ENCODE measurements around the gene TMOD2. TPM values are rescaled to one million over a fixed set of nuclear protein-coding genes. Genes with fewer than 3 reads are reported as not detected.

Gene TMOD2
- total RNA-seq, 1 experiment from 2014 or later: 3.0 TPM

DNA sequence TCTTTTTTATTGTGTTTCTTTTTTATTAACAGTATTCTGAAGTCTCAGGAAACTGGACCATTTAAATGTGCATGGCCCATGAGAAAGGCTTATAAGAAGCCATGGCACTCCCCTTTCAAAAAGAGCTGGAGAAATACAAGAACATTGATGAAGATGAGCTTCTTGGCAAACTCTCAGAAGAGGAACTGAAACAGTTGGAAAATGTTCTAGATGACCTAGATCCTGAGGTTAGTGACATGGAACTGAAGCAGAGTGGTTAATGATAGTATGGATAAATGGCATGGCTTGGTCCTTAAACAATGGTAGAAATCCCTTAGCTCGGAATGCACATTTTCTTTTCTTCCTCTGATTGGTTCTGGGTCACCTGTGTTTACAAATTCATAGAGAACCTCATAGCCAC is 14.9 kb downstream of the TMOD2 start:
- Histone ChIP-seq H2BK15ac (ENCODE audit: low read depth, low read length) (no peak overlapping the region), H3K23me2 (ENCODE audit: insufficient read length, low read depth, low read length, poor library complexity, severe bottlenecking) (no peaks in the 10 kb centered on the region), H3T11ph (ENCODE audit: low read length) (no peak overlapping the region), H2BK5ac (ENCODE audit: insufficient read length, low read length) (no peak overlapping the region), H3K56ac (ENCODE audit: insufficient read length, low read depth, low read length) (no peak overlapping the region), H3K79me2 (ENCODE audit: insufficient read depth, low read length) (no peaks in the 10 kb centered on the region), H3K14ac (ENCODE audit: insufficient read depth, low read length) (no peak overlapping the region), H2BK20ac (ENCODE audit: low read depth, low read length, poor library complexity, severe bottlenecking) (no peak overlapping the region), H3K27me3 (ENCODE audit: insufficient read depth, low read length) (no peaks in the 10 kb centered on the region), H3K4me1 (ENCODE audit: insufficient read depth, low read length) (no peaks in the 10 kb centered on the region), H3K9me3 (ENCODE audit: control insufficient read depth, low read depth, low read length) (no peaks in the 10 kb centered on the region), H3K27ac (ENCODE audit: insufficient read length, low read depth, low read length) (no peak overlapping the region), H4K91ac (ENCODE audit: insufficient read length, low read depth, low read length) (no peak overlapping the region), H3K23ac (ENCODE audit: insufficient read length, low read depth, low read length) (no peak overlapping the region), H2AK5ac (ENCODE audit: insufficient read length, low read length) (no peak overlapping the region), H4K8ac (replicated peaks; ENCODE audit: insufficient read length, low read depth, low read length) (no peak overlapping the region), H3K4ac (ENCODE audit: low read depth, low read length) (no peak overlapping the region), H2BK120ac (ENCODE audit: low read depth, low read length, poor library complexity, severe bottlenecking) (no peak overlapping the region), H3K79me1 (ENCODE audit: insufficient read depth, low read depth, low read length, poor library complexity, severe bottlenecking) (no peaks in the 10 kb centered on the region), H3K18ac (ENCODE audit: insufficient read length, low read depth, low read length) (no peak overlapping the region), H4K20me1 (ENCODE audit: control insufficient read depth, insufficient read depth, insufficient read length) (no peaks in the 10 kb centered on the region), H2AFZ (ENCODE audit: low read length) (no peak overlapping the region), H2BK12ac (ENCODE audit: insufficient read length, low read depth, low read length) (no peak overlapping the region), H4K5ac (ENCODE audit: insufficient read length, low read depth, low read length) (no peak overlapping the region), H3K9ac (ENCODE audit: extremely low read depth, insufficient read length, low read length) (no peak overlapping the region), H3K4me2 (ENCODE audit: insufficient read depth, insufficient read length, low read length) (no peak overlapping the region)
- Mint-ChIP-seq H3K27me3 (ENCODE audit: low read depth) (no peaks in the 10 kb centered on the region), H3K36me3 (ENCODE audit: insufficient read depth in 1 of 3, low read depth in 3 of 3) (no peaks in the 10 kb centered on the region; a peak in 4 of 7 replicates), H3K4me3 (no peak overlapping the region), H3K9me3 (no peaks in the 10 kb centered on the region), H3K27ac (no peak overlapping the region), H3K4me1 (peaks cover 5 to 25% of the 10 kb centered on the region in 2 experiments)
- no CpG with 5 or more reads among the region's 1 CpG for WGBS (ENCODE audit: extremely low coverage, insufficient read length, low lambda C conversion rate)
- DNase-seq: no peak
- TF ChIP-seq, protein P1, sequence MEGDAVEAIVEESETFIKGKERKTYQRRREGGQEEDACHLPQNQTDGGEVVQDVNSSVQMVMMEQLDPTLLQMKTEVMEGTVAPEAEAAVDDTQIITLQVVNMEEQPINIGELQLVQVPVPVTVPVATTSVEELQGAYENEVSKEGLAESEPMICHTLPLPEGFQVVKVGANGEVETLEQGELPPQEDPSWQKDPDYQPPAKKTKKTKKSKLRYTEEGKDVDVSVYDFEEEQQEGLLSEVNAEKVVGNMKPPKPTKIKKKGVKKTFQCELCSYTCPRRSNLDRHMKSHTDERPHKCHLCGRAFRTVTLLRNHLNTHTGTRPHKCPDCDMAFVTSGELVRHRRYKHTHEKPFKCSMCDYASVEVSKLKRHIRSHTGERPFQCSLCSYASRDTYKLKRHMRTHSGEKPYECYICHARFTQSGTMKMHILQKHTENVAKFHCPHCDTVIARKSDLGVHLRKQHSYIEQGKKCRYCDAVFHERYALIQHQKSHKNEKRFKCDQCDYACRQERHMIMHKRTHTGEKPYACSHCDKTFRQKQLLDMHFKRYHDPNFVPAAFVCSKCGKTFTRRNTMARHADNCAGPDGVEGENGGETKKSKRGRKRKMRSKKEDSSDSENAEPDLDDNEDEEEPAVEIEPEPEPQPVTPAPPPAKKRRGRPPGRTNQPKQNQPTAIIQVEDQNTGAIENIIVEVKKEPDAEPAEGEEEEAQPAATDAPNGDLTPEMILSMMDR (conservative IDR thresholded peaks at IDR 0.05): no peak
